Activated CD8-positive, alpha-beta T cell treated with anti-CD3 and anti-CD28 coated beads for 36 hours (primary cell): ENCODE results near the gene SLC25A19. TPM values are rescaled to one million over a fixed set of nuclear protein-coding genes. Genes with fewer than 3 reads are reported as not detected.

ENCODE experiments used
- ATAC-seq: fragments of 200-7000 bp; cut with Tn5 transposase; one replicate; pipeline ENCODE4 v1.10.0; 2021; ENCODE audit warnings: mild to moderate bottlenecking, moderate library complexity
- CTCF ChIA-PET: fragments of 350-600 bp; sonication (Branson Sonifier 250); formaldehyde crosslinking; loops from one replicate; lab custom pipeline; 2021; ENCODE audit warnings: antibody characterized with exemption; lab: Charles Lee
- POLR2A ChIA-PET: fragments of 350-600 bp; sonication (Branson Sonifier 250); formaldehyde crosslinking; loops from one replicate; lab custom pipeline; 2021; ENCODE audit warnings: antibody characterized with exemption; lab: Charles Lee
- DNase-seq: peaks from one replicate; pipeline ENCODE4 v3.0.0-alpha.2; 2020
- H3K27ac Mint-ChIP-seq: one replicate; pipeline ENCODE4 v1.8.0; 2021; ENCODE audit warnings: mild to moderate bottlenecking, mixed read lengths
- H3K27me3 Mint-ChIP-seq: one replicate; pipeline ENCODE4 v1.8.0; 2021; ENCODE audit warnings: mixed read lengths
- H3K36me3 Mint-ChIP-seq: one replicate; pipeline ENCODE4 v1.8.0; 2021; ENCODE audit warnings: low read depth, mixed read lengths
- H3K4me1 Mint-ChIP-seq: one replicate; pipeline ENCODE4 v1.8.0; 2021; ENCODE audit warnings: low read depth, mixed read lengths
- H3K4me3 Mint-ChIP-seq: one replicate; pipeline ENCODE4 v1.8.0; 2021; ENCODE audit warnings: mild to moderate bottlenecking, moderate library complexity, mixed read lengths
- H3K9me3 Mint-ChIP-seq: one replicate; pipeline ENCODE4 v1.8.0; 2021; ENCODE audit warnings: mixed read lengths
- CTCF ChIP-seq: fragments of 200-600 bp; IDR thresholded peaks from one replicate; pipeline ENCODE4 v1.8.0; 2022; ENCODE audit warnings: antibody characterized with exemption, mild to moderate bottlenecking
- intact Hi-C: fragments of 100-400 bp; cut with micrococcal nuclease; formaldehyde crosslinking; loops from one replicate; pipeline ENCODE4 v1.10.0; 2022
- total RNA-seq, 2 experiments: library from RNA; stranded (reverse); gene quantifications; one replicate each; pipeline ENCODE4 v1.2.3, GENCODE V29; 2021

The SLC25A19 gene
- total RNA-seq, 2 experiments from 2014 or later = 55.1 to 55.2 TPM

DNA sequence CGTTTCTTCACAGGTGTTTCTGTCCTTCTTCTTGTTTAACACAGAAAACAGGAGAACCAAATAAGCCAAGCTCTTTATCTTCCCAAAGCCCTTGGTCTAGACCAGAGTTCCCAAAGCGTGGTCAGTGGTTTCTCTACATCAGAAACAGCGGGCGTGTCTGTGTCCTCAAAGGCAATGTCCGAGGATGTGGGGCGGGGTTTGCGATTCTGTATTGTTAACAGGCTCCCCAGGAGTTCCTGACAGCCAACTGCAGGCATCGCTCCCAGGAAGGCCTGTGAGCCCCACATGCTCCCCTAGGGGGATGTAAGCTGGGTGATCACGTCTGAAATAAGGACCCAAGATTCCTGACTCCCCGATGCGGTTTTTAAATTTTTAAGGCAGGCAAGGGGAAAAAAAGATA lies 28.4 kb upstream of the SLC25A19 start:
- intact Hi-C loops = no loop called here
- Mint-ChIP-seq H3K36me3 (peaks cover 22% of the 10 kb centered on the region), H3K9me3 (no peaks in the 10 kb centered on the region), H3K27ac (peak overlapping the region; percentile 59), H3K4me1 (peaks cover 22% of the 10 kb centered on the region), H3K27me3 (no peaks in the 10 kb centered on the region), H3K4me3 (no peak overlapping the region)
- DNase-seq (no peak), ATAC-seq (no peak)
- CTCF ChIA-PET = interaction anchor here (0.8 to 3.2 kb wide), 2 partner anchors 20 to 95 kb away, joined by 3 to 17 read pairs; no protein-coding TSS in a partner anchor
- POLR2A ChIA-PET = interaction anchor here (0.7 to 1.2 kb wide), 3 partner anchors 20 to 88 kb away, joined by 3 read pairs; partner anchors contain the start of gene GRB2
- TF ChIP-seq CTCF = no peak

DNA sequence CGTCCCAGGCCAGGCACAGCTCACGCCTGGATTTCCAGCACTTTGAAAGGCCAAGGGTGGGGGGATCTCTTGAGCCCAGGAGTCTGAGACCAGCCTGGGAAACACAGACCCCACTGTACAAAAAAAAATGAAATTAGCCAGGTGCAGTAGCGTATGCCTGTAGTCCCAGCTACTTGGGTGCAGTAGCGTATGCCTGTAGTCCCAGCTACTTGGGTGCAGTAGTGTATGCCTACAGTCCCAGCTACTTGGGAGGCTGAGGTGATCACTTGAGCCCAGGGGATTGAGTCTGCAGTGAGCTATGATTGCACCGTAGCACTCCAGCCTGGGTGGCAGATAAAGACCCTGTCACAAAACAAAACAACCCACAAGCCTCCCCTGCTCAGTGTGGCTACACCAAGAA lies 27.0 kb upstream of the SLC25A19 start:
- Mint-ChIP-seq H3K27me3 (no peaks in the 10 kb centered on the region), H3K4me3 (no peak overlapping the region), H3K4me1 (peaks cover 25% of the 10 kb centered on the region), H3K9me3 (no peaks in the 10 kb centered on the region), H3K27ac (peak overlapping the region; percentile 91), H3K36me3 (peaks cover 15% of the 10 kb centered on the region)
- ATAC-seq = peak; percentile 28
- POLR2A ChIA-PET = interaction anchor here (0.9 to 1.6 kb wide), 7 partner anchors 15 to 274 kb away, joined by 3 to 7 read pairs (median 3); no protein-coding TSS in a partner anchor
- no peak for TF ChIP-seq CTCF
- DNase-seq = no peak
- intact Hi-C loops = no loop called here
- CTCF ChIA-PET = interaction anchor here (0.7 to 3.2 kb wide), 9 partner anchors 10 to 98 kb away, joined by 3 to 17 read pairs (median 4); partner anchors contain the start of gene MIF4GD

- no peak for TF ChIP-seq CTCF
- H3K4me1 Mint-ChIP-seq = peaks cover 25% of the 10 kb centered on the region
- no peaks in the 10 kb centered on the region for H3K9me3 Mint-ChIP-seq
- POLR2A ChIA-PET = interaction anchor here (0.9 to 1.6 kb wide), 8 partner anchors 11 to 274 kb away, joined by 3 to 7 read pairs (median 4); no protein-coding TSS in a partner anchor
- H3K27me3 Mint-ChIP-seq = no peaks in the 10 kb centered on the region
- peak; percentile 77 for ATAC-seq
- no peak overlapping the region for H3K4me3 Mint-ChIP-seq
- CTCF ChIA-PET = interaction anchor here (0.7 to 3.2 kb wide), 9 partner anchors 11 to 99 kb away, joined by 3 to 17 read pairs (median 4); partner anchors contain the start of gene MIF4GD
- peaks cover 13% of the 10 kb centered on the region for H3K36me3 Mint-ChIP-seq
- intact Hi-C loops = no loop called here
- peak; percentile 68 for DNase-seq
- peak overlapping the region; percentile 91 for H3K27ac Mint-ChIP-seq
Observed at GRCh38 chr17:75315541-75316243, 26.5 kb upstream of the SLC25A19 start.

- intact Hi-C loops = no loop called here
- Mint-ChIP-seq H3K9me3 (no peaks in the 10 kb centered on the region), H3K27me3 (no peaks in the 10 kb centered on the region), H3K36me3 (peaks cover 5% of the 10 kb centered on the region), H3K4me1 (peaks cover 25% of the 10 kb centered on the region), H3K27ac (peak overlapping the region; percentile 68), H3K4me3 (no peak overlapping the region)
- POLR2A ChIA-PET = no interaction called here
- no peak for TF ChIP-seq CTCF
- ATAC-seq (no peak), DNase-seq (no peak)
- CTCF ChIA-PET = interaction anchor here (1.1 to 1.2 kb wide), 2 partner anchors 9 to 92 kb away, joined by 3 read pairs; partner anchors contain the start of gene GRB2
Observed at GRCh38 chr17:75313941-75314551, 24.8 kb upstream of the SLC25A19 start.
